Measurements from ENCODE around the gene DSTN. TPM values are rescaled to one million over a fixed set of nuclear protein-coding genes. Genes with fewer than 3 reads are reported as not detected.
A peak's percentile ranks its signal among the peaks of the same experiment; 100 is the strongest.

DSTN gene
- total RNA-seq, 1 donor from 2014 or later, result 258 TPM

DNA sequence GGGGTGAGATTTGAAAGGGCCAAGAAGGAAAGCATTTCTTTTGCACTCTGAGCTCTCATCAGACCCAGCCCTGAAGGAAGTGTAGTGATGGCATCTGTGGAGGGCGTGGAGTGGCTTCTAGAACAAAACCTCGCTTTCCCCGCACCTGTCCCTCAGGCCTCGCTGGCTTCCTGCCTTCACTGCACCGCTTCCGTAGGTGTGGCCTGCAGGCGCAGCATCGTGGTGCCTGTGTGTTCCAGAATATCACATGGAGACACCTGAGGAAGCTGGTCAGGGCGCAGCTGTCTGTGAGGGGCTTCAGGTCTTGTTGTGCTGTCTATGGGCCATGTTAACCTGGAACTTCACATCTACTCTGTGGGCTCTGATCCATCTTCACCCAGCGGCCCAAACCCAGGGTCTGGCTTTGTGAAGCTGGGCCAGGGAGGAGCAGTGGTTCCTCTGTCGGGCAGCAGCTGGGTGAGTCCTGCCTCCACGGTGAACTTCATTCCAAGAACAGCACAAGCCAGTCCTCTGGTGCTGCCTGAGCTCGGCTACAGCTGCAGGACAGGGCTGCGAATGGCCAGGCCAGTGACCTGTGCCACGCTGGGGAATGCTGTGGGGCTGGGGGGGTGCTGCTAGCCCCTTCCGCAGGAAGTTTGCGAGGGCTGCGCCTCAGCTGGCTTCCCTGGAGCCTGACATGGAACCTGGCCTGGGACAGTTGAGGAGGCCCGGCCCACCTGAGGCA lies 40.9 kb downstream of the DSTN start:
- FAIRE-seq, result no peak
- DNase-seq (ENCODE audit: low spot score in 2 of 2), result no peak

DNA sequence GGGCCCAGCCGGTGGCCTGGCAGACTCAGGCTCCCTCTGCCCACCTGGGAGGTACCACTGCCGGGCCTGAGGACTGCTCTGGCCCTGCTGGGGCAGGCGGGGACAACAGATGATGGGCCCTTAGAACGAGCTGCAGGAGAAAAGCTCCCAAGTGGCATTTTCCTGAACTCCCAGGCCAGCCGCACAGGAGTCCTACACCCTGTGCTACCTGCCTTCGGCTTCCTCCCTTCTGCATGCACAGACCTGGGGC lies 41.3 kb downstream of the DSTN start:
- FAIRE-seq, result no peak
- DNase-seq (ENCODE audit: low spot score in 2 of 2), result no peak

DNA sequence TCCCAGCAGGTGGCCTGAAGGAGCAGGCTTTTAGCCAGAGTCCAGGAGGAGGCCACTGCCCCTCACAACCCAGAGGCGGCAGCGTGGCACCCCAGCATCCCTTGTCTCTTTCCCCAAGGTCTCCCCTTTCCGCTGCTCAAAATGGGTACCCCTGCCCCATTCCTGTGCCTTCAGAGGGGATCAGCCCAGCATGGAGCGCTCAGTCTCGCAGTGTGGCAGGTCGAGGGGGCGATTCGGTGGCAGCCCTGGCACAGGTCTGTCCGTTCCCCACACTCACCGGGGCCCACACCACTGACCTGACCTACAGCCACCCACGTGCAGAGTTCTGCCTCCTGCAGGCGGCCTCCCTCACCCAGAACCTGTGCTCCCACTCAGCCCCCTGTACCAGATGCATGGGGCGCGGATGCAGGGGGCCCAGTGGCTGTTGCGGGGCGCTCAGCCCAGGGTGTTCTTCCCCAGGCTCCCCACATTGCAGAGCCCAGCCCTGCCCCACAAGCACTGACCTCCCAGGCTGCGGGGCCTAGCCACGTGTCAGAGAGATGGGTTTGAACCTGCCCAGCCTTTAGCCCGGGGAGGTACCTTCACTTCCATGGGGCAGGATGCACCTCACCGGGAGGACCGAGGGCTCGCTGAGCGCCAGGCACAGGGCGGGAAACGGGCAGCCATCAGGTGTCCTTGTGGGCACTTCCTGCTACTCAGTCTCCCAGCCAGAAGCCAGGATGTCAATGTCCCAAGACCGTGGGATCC lies 41.8 kb downstream of the DSTN start:
- no peak for FAIRE-seq
- DNase-seq (ENCODE audit: low spot score in 2 of 2), result peak in 1 of 2 donors; percentile 25

DNA sequence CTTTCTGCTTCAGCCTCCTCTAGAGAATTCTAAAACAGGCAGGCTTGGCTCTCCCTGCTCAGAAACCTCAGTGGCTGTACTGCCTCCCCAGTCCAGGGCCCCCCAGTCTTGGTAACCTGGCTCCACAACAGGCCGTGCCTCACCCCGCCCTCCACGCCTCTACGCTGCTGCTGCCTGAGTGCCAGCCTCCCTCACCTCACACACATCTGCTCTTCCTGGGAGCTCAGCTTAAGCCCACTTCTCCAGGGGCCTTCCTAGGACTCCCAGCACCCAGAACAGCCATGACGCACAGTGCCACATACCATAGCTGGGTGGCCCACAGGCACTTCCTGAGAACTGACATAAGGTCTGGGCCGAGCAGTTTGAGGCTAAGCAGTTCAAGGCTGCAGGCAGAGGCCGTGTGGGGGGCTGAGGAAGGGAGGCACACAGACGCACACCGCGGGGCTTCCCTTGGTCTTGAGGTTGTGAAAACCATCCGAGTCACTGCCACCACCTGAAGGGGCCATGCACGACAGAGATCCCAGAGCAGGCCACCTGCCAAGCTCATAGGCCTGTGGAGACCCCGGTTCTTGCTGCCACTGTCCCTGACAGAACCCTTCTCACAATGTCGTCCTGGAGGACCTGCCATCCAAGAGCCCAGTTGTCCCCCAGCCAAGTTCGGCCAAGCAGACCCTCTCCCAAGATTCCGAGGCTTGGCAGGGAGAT lies 42.6 kb downstream of the DSTN start:
- no peak for FAIRE-seq
- DNase-seq (ENCODE audit: low spot score in 2 of 2), result peak; percentile 3 to 6

- DNase-seq (ENCODE audit: low spot score in 2 of 2), result peak in 1 of 2 donors; percentile 6
- FAIRE-seq, result no peak
Observed at GRCh38 chr20:17612992-17613327, 43.1 kb downstream of the DSTN start.

GRCh38 chr20:17613328-17614175 lies 43.7 kb downstream of the DSTN start:
- DNase-seq (ENCODE audit: low spot score in 2 of 2) (peak; percentile 1 to 7), FAIRE-seq (no peak)

- no peak for FAIRE-seq
Observed at GRCh38 chr20:17614176-17614811, 44.4 kb downstream of the DSTN start.

DNA sequence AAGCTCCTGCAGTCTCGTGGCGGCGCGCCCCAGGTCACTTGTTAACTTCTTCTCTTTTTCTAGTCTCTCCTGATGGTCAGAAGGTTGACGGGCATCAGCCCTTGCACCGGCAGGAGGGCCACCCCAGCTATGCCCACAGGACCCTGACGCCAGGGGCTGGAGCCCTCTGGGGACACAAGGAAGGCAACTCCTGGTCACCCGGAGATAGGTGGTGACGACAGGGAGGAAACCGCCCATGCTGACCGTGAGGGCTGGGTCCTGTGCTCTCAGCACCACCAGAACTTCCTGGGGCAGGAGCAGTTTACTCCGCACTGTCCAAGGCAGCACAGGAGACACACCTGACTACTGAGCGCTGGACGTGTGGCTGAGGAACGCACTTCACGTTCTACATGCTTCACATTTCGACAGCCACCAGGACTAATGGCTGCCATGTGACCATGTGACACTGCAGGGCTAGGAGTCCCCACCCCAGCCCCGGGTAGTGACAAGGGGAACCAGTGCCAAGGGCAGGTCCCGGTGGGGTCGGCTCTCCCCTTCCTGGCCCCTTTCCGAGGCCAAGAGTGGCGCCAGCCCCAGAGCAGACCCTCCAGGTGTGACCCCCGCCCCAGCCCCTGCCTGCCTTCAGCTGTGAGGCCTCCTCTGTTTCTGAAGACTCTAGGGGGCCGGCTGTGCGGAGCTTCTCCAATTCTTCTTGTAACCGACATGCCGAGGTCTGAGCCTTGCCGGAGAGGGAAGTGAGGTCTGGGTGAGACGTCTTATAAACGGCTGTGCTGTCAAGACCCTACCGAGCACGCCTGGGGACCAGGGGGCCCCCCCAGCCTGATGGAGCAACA lies 45.2 kb downstream of the DSTN start:
- FAIRE-seq (no peak), DNase-seq (ENCODE audit: low spot score in 2 of 2) (peak; percentile 2 to 6)

More at GRCh38 chr20:17614176-17614811, 44.4 kb downstream of the DSTN start:
- peak; percentile 5 to 10 for DNase-seq (ENCODE audit: low spot score in 2 of 2)

DNA sequence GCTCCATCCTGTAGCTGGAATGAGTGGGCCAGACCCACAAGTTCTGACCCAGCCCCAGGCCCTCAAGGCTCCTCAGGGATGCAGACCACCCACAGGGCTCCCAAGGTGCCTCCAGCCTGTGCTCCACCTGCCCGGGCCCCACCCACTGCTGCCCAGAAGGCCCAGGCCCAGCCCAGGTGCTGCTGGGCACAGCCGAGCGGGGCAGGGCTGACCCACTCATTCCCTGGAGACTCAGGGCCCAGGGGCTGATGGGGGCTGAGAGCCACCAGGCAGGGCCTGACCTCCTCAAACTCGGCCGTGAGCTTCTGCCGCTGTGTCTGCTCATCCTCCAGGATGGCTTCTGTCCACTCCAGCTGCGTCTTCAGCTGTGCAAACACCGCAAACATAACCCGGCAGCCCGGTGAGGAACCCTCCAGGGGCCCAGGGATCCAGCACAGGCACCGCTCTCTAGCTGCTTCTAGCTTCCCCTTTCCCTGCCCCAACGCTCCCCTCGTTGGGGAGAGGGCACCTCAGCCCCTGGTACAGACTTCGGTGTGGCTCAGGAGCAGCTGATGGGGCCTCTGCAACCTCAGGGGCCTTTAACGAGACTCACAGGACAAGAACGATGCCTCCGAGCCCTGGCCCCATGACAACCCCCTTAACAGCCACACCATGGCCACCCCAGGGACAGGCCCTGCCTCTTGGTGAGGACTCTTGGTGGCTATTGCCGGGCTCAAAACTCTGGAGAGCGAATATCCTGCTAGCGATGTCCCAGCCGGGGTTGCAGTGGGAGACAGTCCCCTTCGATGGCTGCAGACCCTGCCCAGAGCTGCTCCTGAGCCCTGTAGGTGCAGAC lies 46.0 kb downstream of the DSTN start:
- DNase-seq (ENCODE audit: low spot score in 2 of 2) (peak; percentile 5 to 7), FAIRE-seq (no peak)

- DNase-seq (ENCODE audit: low spot score in 2 of 2) (peak in 1 of 2 donors; percentile 3), FAIRE-seq (no peak)
Observed at GRCh38 chr20:17616480-17617211, 46.8 kb downstream of the DSTN start.

DNA sequence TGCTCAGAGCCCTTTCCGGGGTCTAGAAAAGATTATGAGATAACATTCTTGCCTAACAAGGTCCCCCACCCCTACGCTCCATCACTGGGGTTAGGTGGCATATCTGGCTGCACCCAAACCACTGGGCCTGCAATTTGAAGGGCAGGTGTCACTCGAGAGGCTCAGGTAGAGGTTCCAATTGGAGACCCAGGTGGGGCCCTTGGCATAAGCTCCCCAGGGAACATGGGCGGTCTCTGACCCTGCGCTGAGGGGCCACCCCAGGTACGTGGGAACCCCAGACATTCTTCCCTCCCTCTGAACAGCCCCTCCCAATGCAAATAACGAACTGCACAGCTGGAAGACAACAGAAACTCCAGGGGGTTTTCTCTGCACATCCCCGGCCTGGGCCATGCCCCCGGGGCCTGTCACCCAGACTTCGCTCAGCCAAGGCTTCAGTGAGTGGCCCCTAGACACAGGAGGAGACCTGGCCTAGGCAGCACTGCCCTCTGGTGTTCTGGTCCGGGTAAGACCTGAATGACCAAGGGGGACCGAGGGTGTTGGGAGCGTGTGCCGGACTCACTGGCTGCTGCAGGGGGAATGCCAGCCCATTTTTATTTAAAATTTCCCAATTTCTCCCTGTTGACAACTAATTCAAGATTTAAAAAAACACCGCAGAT lies 47.5 kb downstream of the DSTN start:
- DNase-seq (ENCODE audit: low spot score in 2 of 2) (peak; percentile 56 to 76), FAIRE-seq (no peak)

GRCh38 chr20:17617868-17618672 lies 48.2 kb downstream of the DSTN start:
- no peak for FAIRE-seq
- peak; percentile 2 to 5 for DNase-seq (ENCODE audit: low spot score in 2 of 2)

DNA sequence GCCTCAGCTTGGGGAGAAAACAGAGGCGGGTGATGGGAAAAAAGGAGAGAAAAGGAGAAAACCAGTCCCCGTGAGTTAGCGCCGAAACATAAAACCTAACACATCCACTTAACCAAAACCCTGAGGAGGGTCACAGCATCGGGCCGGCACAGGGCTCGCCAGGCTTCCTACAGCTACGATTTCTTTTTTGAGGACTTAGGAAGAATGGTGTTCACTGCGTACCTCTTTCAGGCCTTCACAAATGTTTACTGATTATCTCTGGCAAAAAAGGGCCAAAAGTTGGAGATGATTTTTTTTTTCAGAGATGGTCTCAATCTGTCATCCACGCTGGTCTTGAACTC lies 48.8 kb downstream of the DSTN start:
- FAIRE-seq (no peak), DNase-seq (ENCODE audit: low spot score in 2 of 2) (no peak)

DNA sequence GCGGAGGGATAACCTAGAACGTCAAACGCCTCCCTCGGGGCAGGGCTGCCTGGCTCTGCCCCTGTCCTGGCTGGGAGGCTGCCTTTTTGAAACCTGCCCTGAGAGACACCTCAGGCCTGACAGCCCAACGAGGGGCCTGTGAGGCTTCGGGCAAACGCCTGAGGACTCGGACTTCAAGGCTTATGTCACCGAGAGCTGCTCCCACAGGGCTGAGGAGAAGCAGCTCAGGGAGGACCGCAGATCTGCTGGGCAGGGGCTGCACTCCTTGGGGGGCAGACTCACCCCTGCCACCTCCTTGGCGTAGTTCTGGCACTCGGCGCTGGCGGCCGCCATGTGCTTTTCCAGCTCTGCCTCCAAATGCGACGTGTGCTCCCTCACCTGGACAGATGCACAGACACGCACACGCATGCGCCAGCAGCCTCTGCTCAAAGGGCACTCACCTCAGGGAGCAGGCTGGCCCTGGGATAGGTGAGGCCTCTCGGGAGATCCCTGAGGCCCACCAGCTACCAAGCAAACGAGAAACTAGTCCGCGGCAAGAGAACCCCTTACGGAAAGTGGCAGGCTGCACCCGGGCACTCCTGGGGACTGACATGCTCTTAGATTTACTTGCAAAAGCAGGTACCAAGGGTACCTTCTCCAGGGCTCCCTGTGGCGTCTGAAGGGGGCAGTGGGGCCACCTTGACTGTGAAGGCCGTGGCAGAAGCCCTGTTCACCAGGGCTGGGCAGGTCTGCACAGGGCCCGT lies 49.6 kb downstream of the DSTN start:
- peak; percentile 5 to 9 for DNase-seq (ENCODE audit: low spot score in 2 of 2)
- no peak for FAIRE-seq

GRCh38 chr20:17620371-17621228 lies 50.7 kb downstream of the DSTN start:
- FAIRE-seq (no peak), DNase-seq (ENCODE audit: low spot score in 2 of 2) (peak in 1 of 2 donors; percentile 3)
